Measurements from ENCODE around the gene ELMO1.

DNA sequence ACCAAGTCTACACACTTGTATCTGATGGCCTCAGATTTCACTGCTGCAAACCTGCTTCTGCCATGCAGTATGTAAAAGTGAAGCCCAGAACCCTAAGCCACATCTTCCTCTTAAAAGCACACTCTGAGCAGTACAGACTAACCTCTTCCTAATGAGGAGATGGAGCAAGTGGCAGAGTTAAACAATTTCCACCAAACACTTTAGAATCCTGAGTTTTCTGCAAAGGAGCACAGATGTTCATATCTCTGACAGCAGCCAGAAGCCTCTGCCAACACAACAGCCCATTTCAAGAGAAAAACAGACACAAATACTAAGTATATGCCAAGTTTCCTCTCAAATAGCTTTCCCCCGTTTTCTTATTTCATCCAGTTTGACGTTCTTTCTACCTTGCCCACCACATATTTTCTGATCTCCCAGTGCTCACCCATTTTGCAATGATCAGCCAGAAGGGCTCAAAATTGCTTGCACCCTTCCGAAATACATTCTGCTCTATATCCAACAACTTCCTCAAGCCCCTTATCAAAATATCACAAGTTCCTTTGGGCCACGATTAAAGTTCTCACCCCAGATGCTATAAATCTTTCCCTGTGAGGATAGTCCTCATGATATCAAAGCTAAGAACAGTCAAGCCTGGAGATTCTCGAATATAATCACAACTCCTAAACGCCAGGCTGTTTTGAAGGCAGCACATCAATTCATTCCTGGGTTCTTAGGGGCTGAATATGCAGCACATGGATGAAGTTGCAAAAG, 27.5 kb downstream of the ELMO1 start:
- TF ChIP-seq, protein P1, sequence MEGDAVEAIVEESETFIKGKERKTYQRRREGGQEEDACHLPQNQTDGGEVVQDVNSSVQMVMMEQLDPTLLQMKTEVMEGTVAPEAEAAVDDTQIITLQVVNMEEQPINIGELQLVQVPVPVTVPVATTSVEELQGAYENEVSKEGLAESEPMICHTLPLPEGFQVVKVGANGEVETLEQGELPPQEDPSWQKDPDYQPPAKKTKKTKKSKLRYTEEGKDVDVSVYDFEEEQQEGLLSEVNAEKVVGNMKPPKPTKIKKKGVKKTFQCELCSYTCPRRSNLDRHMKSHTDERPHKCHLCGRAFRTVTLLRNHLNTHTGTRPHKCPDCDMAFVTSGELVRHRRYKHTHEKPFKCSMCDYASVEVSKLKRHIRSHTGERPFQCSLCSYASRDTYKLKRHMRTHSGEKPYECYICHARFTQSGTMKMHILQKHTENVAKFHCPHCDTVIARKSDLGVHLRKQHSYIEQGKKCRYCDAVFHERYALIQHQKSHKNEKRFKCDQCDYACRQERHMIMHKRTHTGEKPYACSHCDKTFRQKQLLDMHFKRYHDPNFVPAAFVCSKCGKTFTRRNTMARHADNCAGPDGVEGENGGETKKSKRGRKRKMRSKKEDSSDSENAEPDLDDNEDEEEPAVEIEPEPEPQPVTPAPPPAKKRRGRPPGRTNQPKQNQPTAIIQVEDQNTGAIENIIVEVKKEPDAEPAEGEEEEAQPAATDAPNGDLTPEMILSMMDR (IDR thresholded peaks at IDR 0.05) = no peak
- TF ChIP-seq POLR2AphosphoS5 (IDR thresholded peaks at IDR 0.05) = no peak
